Posterior cingulate gyrus (tissue), 11 donors: Measurements from ENCODE around the gene MAMDC4.
A peak's percentile ranks its signal among the peaks of the same experiment; 100 is the strongest.

Source experiments
- DNase-seq, 10 donors: peaks; one replicate each; pipeline versions ENCODE4 v3.0.0 to v3.0.0-alpha.2; 2020 to 2021; ENCODE audit warnings: mixed read lengths in 3 of 10
- intact Hi-C: fragments of 100-400 bp; cut with DNase I; formaldehyde crosslinking; loops from one replicate; pipeline ENCODE4 v1.15.1; 2023

MAMDC4 gene

DNA sequence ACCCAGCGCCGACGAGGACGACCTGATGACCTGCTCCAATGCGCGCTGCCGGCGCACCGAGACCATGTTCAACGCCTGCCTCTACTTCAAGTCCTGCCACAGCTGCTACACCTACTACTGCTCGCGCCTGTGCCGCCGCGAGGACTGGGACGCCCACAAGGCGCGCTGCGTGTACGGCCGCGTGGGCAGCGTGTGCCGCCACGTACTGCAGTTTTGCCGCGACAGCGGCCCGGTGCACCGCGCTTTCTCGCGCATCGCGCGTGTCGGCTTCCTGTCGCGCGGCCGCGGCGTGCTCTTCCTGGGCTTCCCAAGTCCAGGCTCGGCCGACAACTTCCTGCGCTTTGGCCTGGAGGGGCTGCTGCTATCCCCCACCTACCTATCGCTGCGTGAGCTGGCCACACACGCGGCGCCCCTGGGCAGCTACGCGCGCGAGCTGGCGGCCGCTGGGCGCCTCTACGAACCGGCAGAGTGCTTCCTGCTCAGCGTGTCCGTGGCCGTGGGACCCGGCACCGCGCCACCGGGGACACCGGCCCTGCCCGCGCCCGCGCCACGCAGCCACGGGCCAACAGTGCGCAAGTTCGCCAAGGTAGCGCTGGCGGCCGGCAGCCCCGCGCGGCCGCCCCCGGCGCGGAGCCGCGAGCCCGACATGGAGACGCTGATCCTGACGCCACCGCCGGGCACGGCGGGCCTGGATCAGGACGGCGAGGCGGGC, 5.6 kb upstream of the MAMDC4 start:
- no peak for DNase-seq
- intact Hi-C loops: loop anchor here (10.0 kb wide), 1 partner anchor 98 kb away; the partner anchor contains the start of genes C8G and FBXW5

DNA sequence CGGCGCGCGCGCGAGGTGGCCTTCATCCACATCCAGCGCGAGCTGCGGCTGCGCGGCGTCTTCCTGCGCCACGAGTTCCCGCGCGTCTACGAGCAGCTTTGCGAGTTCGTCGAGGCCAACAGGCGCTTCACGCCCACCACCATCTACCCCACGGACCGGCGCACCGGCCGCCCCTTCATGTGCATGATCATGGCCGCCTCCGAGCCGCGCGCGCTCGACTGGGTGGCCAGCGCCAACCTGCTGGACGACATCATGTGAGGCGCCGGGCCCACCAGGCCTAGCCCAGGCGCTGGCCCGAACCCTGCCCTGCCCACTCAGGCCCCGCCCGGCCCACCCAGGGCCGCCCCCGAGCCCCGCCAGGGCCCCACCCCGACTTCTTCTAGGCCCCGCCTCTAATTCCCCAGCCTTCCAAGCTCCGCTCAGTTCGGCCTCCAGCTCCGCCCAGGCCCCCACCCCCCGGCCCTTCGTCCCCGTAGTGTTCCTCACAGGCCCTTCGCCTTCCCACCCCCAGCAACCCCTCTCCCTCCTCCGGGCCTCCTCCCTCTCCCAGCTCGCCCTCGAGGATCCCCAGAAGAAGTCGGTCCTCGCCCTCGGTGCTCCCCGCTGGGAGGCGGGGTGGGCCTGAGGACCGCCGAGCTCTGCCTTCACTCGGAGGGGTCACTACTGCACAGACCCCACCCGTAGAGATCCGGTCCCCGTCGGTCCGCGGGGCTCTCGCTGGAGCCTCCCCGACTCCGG, 4.9 kb upstream of the MAMDC4 start:
- intact Hi-C loops: loop anchor here (10.0 kb wide), 1 partner anchor 98 kb away; the partner anchor contains the start of genes C8G and FBXW5
- DNase-seq: no peak

DNA sequence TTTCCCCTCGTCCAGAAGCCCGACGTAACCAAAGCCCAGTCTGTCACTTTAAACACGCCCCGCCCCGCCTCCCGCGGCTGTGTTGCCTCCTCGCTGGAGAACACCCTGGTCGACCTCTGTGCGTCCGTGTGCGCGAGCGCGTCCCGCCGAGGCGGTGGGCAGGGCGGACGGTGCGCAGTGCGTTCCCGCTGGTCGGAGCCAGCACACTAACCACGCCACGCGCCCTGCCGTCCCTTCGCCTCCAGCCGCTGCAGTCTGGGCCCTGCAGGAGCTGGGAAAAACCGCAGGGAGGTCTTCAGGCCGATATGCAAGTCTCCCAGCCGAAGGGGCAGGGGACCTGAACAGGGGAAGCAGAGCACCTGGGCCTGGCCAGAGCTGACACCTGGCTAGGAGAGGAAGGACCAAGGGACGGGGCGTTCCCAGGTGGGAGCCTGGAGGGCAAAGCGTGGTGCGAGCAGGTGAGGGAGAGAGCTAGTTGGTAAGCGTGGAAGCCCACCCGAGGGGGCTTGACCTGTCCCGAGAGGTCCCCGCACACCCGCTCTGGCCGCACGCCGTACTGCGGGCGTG, 4.2 kb upstream of the MAMDC4 start:
- intact Hi-C loops: loop anchor here (10.0 kb wide), 1 partner anchor 97 kb away; the partner anchor contains the start of genes C8G and FBXW5
- peak in 1 of 10 donors; percentile 50 for DNase-seq

DNA sequence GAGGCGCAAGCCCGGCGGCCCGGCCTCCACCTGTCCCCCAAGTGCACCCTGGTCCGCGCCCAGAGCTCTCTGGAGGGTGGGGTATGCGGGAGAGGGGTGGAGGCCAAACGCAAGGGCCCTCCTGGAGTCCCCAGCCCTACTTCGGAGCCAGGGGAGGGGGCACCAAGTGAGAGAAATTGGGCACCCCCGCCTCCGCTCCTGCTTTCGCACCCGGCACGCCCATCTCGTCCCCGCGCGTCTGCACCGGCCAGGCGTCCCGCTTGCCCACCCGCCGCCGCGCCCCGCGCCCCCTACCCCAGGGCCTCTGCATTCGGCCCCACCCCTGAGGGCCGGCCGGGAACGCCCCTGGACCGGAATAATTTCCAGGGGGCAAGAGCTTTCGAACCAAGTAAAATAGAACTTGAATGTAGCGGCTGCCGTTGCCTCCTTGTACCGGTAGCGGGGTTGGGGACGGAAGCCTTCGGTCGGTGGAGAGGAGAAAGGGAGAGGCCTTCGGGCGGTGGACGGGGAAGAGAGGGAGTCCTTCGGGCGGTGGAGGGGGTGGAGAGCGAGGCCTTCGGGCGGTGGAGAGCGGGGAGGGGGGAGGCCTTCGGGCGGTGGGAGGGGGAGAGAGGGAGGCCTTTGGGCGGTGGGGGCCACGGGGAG, 3.6 kb upstream of the MAMDC4 start:
- peak in 3 of 10 donors; percentile 20 to 92 (median 39) for DNase-seq
- intact Hi-C loops: loop anchor here (10.0 kb wide), 1 partner anchor 96 kb away; the partner anchor contains the start of genes C8G and FBXW5

DNA sequence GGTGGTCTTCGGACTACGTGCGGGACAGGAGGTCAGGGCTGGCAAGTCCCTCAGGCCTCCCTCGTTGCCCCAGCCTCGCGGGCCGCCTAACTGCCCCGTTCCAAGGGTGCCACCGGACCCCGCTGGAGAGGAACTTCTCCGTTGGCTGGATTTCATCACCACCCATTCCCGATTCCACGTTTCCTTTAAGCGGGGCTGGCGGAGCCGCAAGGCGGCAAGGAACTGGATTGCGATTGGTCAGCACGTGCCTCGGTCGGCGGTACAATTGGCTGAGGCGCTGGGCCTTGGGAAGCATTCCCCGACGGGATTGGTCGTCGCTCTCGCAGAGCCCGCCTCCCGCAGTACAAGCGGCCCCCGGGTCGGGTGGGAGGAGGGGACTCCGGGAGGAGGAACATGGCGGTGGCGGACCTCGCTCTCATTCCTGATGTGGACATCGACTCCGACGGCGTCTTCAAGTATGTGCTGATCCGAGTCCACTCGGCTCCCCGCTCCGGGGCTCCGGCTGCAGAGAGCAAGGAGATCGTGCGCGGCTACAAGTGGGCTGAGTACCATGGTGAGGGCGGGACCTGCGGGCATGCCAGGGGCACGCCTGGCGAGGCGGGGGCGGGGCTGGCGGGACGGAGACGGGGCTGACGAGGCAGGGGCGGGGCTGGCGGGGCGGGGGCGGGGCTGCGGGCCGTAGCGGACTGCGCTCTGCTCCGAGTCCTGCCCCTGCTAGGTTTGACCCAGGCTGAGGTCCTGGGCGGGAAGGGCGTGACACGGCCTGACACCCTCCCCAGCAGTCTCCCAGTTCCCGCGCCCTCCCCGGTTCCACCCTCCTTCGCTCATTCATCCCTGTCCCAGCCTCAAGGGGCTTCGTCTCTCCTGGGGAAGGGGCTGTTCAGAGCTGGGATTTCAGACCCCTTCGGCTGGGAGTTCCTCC, 2.8 kb upstream of the MAMDC4 start, which contains the start of gene PHPT1:
PHPT1 (plus strand) TSS at position 372 of the 922 bp plus-strand sequence; CDS start at position 394, 22 bp downstream.
- intact Hi-C loops: loop anchor here (10.0 kb wide), 1 partner anchor 96 kb away; the partner anchor contains the start of genes C8G and FBXW5
- DNase-seq: peak; percentile 98 to 100 (median 99)

DNA sequence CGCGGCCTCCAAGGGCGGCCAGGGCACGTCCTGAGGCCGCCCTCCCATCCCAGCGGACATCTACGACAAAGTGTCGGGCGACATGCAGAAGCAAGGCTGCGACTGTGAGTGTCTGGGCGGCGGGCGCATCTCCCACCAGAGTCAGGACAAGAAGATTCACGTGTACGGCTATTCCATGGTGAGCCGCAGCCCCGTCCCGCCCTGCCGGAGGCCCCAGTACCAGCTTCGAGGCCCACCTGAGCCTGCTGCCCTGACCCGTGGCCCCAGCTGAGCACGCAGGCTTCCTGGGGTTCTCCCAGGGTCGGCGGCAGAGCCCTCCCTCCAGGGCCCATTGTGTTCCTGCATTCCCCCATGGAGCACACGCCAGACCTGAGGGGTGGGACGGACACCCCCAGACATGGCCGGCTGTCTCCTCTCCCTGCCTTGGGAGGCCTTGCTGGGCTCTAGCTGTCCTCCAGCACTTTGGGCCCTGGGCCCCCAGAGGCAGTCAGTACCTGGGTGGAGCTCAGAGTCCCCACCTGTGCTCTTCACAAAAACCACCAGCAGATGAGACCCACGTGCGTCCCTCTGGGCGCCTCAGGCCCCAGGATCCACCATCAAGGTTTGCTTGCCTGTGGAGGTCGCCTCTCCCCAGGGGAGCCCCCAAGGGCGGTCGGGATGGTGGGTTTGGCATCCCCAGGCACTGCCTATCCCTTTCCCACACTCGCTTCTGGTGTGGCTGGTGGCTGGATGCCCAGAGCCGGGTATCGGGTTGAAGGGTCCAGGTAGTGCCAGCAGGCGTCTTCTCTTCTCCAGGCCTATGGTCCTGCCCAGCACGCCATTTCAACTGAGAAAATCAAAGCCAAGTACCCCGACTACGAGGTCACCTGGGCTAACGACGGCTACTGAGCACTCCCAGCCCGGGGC, 1.9 kb upstream of the MAMDC4 start:
- DNase-seq: no peak
- intact Hi-C loops: loop anchor here (10.0 kb wide), 1 partner anchor 95 kb away; the partner anchor contains the start of genes C8G and FBXW5

DNA sequence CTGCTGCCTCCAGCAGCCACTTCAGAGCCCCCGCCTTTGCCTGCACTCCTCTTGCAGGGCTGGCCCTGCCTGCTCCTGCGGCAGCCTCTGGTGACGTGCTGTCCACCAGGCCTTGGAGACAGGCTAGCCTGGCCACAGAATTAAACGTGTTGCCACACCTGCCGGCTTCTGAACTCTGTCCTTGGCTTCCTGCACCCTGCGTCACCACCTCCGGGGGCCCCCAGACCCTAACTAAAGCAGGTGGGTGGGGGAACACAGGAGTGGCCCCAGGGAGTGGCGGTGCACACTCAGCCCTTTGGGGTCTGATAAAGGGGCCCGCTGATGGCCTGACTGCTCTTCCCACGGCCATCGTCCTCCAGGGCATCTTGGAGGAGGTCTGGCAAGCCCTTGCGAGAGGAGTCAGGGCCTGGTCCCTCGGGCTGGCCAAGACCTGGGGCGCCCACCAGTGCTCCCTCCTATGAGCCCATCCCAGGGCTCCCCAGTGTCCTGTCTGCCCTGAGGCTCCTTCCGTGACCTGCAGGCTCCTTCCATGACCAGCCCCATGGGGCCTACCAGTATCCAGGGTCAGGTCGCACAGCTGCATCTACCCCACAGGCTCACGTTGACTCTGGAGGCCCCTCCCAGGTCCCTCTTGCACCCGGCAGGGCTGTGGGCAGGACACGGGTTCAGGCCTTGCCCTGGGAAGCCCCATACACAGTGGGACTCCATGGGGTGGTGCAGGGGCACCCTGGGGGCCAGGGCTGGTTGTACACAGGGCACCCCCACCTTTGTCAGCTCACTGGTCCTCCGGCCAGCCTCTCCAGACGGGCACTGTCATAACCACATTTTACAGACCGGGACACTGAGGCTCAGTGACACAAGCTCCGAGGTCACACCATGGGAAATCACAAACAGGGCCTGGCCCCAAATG, 1.0 kb upstream of the MAMDC4 start:
- peak in 1 of 10 donors; percentile 75 for DNase-seq

DNA sequence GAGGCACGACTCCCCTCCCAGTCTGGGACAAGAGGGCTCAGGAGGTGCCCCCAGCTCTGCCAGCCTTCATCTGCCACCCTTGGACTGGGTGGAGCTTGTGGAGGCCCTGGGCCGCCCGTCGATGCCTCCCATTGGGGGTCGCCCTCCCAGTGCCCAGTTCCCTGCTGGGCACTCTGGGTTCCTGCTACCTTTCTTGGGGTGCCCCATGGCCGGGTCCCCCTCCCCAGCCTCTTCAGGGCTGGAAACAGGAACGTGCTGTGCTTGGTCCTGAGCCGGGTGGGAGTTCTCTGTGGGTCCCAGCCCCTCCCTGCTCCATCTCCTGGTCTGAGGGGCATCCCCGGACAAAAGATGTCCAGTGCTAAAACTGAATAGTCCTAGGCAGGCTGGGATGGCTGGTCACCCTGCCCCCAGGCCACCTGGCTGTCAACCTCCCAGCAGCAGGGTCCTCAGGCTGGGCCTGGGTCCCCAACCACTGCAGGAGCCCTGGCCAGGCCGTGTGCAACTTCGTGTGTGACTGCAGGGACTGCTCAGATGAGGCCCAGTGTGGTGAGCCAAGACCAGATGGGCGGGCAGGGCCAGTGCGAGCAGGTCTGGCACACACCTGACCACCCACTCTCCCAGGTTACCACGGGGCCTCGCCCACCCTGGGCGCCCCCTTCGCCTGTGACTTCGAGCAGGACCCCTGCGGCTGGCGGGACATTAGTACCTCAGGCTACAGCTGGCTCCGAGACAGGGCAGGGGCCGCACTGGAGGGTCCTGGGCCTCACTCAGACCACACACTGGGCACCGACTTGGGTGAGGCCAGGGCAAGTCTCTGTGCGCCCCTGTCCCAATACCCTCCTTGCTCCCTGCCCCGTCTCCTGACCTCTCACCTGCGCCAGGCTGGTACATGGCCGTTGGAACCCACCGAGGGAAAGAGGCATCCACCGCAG, 784 bp downstream of the MAMDC4 start:
- intact Hi-C loops: no loop called here
- peak in 4 of 10 donors; percentile 5 to 86 (median 36) for DNase-seq

More for the DNA sequence above, 1.0 kb upstream of the MAMDC4 start:
- intact Hi-C loops: no loop called here

DNA sequence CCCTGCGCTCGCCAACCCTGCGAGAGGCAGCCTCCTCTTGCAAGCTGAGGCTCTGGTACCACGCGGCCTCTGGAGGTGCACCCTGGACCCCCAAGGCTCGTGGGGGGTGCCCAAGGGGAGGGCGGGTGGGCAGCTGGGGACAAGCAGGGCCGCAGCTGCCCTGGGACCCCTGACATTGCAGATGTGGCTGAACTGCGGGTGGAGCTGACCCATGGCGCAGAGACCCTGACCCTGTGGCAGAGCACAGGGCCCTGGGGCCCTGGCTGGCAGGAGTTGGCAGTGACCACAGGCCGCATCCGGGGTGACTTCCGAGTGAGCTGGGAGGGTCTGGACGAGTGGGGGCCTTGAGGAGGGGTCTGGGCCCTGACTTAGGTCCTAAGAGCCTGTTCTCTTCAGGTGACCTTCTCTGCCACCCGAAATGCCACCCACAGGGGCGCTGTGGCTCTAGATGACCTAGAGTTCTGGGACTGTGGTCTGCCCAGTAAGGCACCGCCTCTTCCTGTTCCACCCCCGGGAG, 1.5 kb downstream of the MAMDC4 start:
- DNase-seq: peak in 2 of 10 donors; percentile 4 to 62
- intact Hi-C loops: no loop called here

DNA sequence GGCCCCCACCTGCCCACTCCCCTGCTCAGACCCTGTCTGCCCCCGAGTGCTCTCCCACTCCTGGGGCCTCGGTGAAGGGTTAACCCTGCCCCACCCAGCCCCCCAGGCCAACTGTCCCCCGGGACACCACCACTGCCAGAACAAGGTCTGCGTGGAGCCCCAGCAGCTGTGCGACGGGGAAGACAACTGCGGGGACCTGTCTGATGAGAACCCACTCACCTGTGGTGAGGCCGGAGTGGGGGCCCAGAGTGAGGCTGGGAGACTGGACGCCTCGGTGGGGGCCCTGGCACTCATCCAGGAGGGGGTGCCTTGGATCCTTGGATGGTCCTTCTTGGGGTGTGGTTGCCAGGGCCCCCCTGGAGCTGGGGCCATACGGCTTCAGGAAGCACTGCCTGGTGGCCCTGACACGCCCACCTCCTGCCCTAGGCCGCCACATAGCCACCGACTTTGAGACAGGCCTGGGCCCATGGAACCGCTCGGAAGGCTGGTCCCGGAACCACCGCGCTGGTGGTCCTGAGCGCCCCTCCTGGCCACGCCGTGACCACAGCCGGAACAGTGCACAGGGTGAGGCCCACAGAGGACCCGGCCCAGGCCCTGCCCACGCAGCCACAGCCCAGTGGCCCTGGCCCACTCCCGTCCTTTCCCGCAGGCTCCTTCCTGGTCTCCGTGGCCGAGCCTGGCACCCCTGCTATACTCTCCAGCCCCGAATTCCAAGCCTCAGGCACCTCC, 2.1 kb downstream of the MAMDC4 start:
- intact Hi-C loops: no loop called here
- peak in 4 of 10 donors; percentile 5 to 78 (median 43) for DNase-seq

DNA sequence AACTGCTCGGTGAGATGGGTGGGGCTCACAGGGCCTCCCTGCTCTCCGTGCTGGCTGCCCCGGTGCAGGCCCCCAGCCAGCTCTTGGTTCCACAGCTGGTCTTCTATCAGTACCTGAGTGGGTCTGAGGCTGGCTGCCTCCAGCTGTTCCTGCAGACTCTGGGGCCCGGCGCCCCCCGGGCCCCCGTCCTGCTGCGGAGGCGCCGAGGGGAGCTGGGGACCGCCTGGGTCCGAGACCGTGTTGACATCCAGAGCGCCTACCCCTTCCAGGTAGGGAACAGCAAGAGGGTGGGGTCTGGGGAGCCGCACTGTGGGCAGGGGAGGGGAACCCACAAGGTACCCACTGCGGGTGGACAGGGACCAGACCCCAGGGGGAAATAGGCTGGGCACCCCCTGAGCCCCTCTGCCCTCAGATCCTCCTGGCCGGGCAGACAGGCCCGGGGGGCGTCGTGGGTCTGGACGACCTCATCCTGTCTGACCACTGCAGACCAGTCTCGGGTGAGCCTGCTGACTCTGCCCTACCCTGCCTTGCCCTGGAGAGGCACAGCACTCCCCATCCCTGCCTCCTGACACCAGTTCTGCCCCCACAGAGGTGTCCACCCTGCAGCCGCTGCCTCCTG, 2.8 kb downstream of the MAMDC4 start:
- intact Hi-C loops: no loop called here
- DNase-seq: peak in 3 of 10 donors; percentile 5 to 80 (median 5)

DNA sequence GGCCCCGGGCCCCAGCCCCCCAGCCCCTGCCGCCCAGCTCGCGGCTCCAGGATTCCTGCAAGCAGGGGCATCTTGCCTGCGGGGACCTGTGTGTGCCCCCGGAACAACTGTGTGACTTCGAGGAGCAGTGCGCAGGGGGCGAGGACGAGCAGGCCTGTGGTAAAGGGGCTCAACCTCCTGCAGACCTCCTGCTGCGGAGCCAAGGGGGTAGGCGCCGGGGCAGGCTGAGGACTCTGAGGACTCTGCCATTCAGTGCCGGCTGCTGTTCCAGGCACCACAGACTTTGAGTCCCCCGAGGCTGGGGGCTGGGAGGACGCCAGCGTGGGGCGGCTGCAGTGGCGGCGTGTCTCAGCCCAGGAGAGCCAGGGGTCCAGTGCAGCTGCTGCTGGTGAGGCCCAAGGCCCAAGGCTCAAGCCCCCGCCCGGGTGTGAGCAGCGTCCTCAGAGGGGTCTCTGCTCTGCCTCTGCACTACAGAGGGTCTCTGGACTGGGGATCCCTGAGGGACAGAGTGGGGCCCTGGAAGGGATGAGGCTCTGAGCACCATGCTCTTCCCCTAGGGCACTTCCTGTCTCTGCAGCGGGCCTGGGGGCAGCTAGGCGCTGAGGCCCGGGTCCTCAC, 3.4 kb downstream of the MAMDC4 start:
- peak in 2 of 10 donors; percentile 71 to 81 for DNase-seq
- intact Hi-C loops: no loop called here

DNA sequence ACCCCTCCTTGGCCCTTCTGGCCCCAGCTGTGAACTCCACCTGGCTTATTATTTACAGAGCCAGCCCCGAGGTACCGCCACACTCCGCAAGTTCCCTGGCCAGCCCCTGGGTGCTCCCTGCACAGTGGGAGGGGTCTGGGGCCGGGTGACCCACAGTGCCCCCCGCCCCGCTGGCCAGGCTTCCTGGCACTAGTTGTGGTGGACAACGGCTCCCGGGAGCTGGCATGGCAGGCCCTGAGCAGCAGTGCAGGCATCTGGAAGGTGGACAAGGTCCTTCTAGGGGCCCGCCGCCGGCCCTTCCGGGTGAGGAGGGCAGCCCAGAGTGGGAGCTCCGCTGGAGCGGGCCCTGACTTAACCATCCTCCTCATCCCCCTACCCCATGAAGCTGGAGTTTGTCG, 3.9 kb downstream of the MAMDC4 start:
- peak in 2 of 10 donors; percentile 8 to 77 for DNase-seq
- intact Hi-C loops: no loop called here

DNA sequence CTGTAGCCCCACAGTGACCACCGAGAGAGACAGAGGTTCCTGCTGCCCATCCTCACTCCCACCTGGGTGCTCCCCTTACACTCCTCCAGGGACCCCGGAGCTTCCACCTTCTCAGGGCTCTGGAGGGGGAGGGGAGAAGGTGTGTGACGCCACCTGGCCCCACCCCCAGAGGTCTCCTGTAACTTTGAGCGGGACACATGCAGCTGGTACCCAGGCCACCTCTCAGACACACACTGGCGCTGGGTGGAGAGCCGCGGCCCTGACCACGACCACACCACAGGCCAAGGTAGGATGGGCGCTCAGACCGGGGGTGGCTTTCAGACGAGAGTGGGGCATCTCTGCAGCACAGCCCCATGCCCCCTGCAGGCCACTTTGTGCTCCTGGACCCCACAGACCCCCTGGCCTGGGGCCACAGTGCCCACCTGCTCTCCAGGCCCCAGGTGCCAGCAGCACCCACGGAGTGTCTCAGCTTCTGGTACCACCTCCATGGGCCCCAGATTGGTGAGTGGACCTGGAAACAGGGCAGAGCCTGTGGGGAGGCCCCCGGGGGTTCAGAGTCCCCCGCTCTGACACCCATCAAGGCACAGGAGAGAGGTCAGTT, 4.5 kb downstream of the MAMDC4 start:
- DNase-seq: peak in 1 of 10 donors; percentile 71
- intact Hi-C loops: no loop called here
